GM12878 (cell line): ENCODE results near the gene PRKAR1A. TPM values are rescaled to one million over a fixed set of nuclear protein-coding genes. Genes with fewer than 3 reads are reported as not detected.
A peak's percentile ranks its signal among the peaks of the same experiment; 100 is the strongest.

Source experiments
- ATAC-seq: fragments of 200-7000 bp; cut with Tn5 transposase; 3 replicates; pipeline ENCODE4 v1.9.1; 2020; ENCODE audit warnings: mild to moderate bottlenecking, moderate library complexity
- BruUV-seq: library from RNA; stranded (reverse); fragments of 400-500 nt; replicated peaks from 2 replicates; lab custom pipeline; 2021; lab: Mats Ljungman, UMichigan
- CTCF ChIA-PET: fragments of 300-600 bp; sonication (Branson Sonifier 250); formaldehyde crosslinking; extraction: SDS; loops from one replicate; lab custom pipeline; 2021; ENCODE audit warnings: inconsistent platforms; lab: Yijun Ruan, JAX
- POLR2A ChIA-PET: fragments of 350-600 bp; formaldehyde crosslinking; extraction: SDS; loops from one replicate; lab custom pipeline; 2021; ENCODE audit warnings: inconsistent platforms; lab: Charles Lee
- RAD21 ChIA-PET: fragments of 300-600 bp; sonication (Branson Sonifier 250); formaldehyde crosslinking; loops from one replicate; lab custom pipeline; 2023; ENCODE audit warnings: antibody characterized with exemption; ENCODE audit not compliant: unreplicated experiment; lab: Charles Lee
- SMC1A ChIA-PET: fragments of 300-600 bp; sonication (Branson Sonifier 250); formaldehyde crosslinking; loops from one replicate; lab custom pipeline; 2023; ENCODE audit not compliant: unreplicated experiment, uncharacterized antibody; lab: Charles Lee
- DNase-seq: peaks from one replicate; pipeline ENCODE4 v3.0.0-alpha.2; 2011; ENCODE audit warnings: low read depth, low spot score
- FAIRE-seq: peaks from 3 replicates; lab custom pipeline; 2011; peaks lifted over from hg19 to GRCh38; lab: Jason Lieb, UNC
- H2AFZ ChIP-seq: 2 replicates; pipeline ENCODE4 v1.6.0; 2011; ENCODE audit warnings: low read depth, low read length, control low read depth; ENCODE audit not compliant: control insufficient read depth
- H3K27ac ChIP-seq: 2 replicates; pipeline ENCODE4 v1.5.1; 2011; ENCODE audit warnings: control low read depth; ENCODE audit not compliant: control insufficient read depth, insufficient read depth
- H3K27me3 ChIP-seq, 2 experiments: replicated peaks in 1 of 2; 2 replicates each; pipeline versions ENCODE4 v1.6.0 to v1.6.1; 2011; ENCODE audit warnings: low read length in 1 of 2; ENCODE audit not compliant: control insufficient read depth in 2 of 2, insufficient read depth in 2 of 2
- H3K36me3 ChIP-seq, 2 experiments: 2 replicates each; pipeline ENCODE4 v1.5.1; 2011; ENCODE audit warnings: low read length in 1 of 2; ENCODE audit not compliant: control insufficient read depth in 2 of 2, insufficient read depth in 2 of 2
- H3K4me1 ChIP-seq: 2 replicates; pipeline ENCODE4 v1.6.1; 2011; ENCODE audit warnings: mild to moderate bottlenecking, low read length, moderate library complexity, mixed read lengths; ENCODE audit not compliant: control insufficient read depth, insufficient read depth
- H3K4me2 ChIP-seq: 2 replicates; pipeline ENCODE4 v1.6.0; 2011; ENCODE audit warnings: control low read depth; ENCODE audit not compliant: control insufficient read depth, insufficient read depth
- H3K4me3 ChIP-seq: fragments of 200-600 bp; sonication (generic); 2 replicates; pipeline ENCODE4 v1.5.1; 2016
- H3K79me2 ChIP-seq: 2 replicates; pipeline ENCODE4 v1.6.0; 2011; ENCODE audit warnings: low read length; ENCODE audit not compliant: control insufficient read depth, insufficient read depth
- H3K9ac ChIP-seq: 2 replicates; pipeline ENCODE4 v1.8.0; 2011; ENCODE audit warnings: low read length, control low read depth, mixed read lengths; ENCODE audit not compliant: control insufficient read depth, insufficient read depth
- H3K9me3 ChIP-seq: replicated peaks from 3 replicates; pipeline ENCODE4 v1.5.1; 2011; ENCODE audit warnings: mild to moderate bottlenecking, low read length; ENCODE audit not compliant: control insufficient read depth, insufficient read depth
- H4K20me1 ChIP-seq: 2 replicates; pipeline ENCODE4 v1.6.0; 2011; ENCODE audit not compliant: control insufficient read depth, insufficient read depth
- ETV6 ChIP-seq, 2 experiments: fragments of 450-650 bp in 1 of 2; IDR thresholded peaks in 1 of 2; conservative IDR thresholded peaks in 1 of 2; 2 replicates each; pipeline ENCODE4 v1.6.1; 2014; ENCODE audit warnings: antibody characterized with exemption in 1 of 2, borderline replicate concordance in 1 of 2, low read depth in 1 of 2, mild to moderate bottlenecking in 1 of 2, moderate library complexity in 1 of 2
- IKZF1 ChIP-seq: fragments of 450-650 bp; conservative IDR thresholded peaks from 2 replicates; pipeline ENCODE4 v1.6.1; 2017; ENCODE audit warnings: antibody characterized with exemption, mild to moderate bottlenecking
- KAT2A ChIP-seq: conservative IDR thresholded peaks from 2 replicates; pipeline ENCODE4 v1.6.1; 2011; ENCODE audit warnings: low read depth, low read length; ENCODE audit not compliant: control insufficient read depth
- SPI1 ChIP-seq: IDR thresholded peaks from 2 replicates; pipeline ENCODE4 v1.6.1; 2011; ENCODE audit warnings: low read depth, mild to moderate bottlenecking, low read length, moderate library complexity, borderline replicate concordance; ENCODE audit not compliant: insufficient read depth
- WGBS: methylation state at CpG from one replicate; pipeline ENCODE4 v1.1.6; 2016; ENCODE audit warnings: low lambda C conversion rate; ENCODE audit not compliant: insufficient replicate concordance, insufficient coverage; ENCODE audit errors: missing lambda C conversion rate; 5-methylcytosine and 5-hydroxymethylcytosine counted together
- in situ Hi-C: fragments of 300-500 bp; cut with MboI; formaldehyde crosslinking; loops from 9 replicates; pipeline ENCODE4 v1.14.3; 2018; ENCODE audit warnings: mixed read lengths
- intact Hi-C: fragments of 100-400 bp; cut with micrococcal nuclease; formaldehyde crosslinking; loops from one replicate; pipeline ENCODE4 v1.14.2; 2022; ENCODE audit not compliant: unreplicated experiment
- polyA plus RNA-seq, 11 experiments: library from polyadenylated mRNA; depleted of rRNA in 4 of 11; unstranded in 6 of 11; stranded (reverse) in 5 of 11; fragments of >200 nt; fragmentation: Nextera tagmentation in 4 of 11; fragmentation: Illumina TruSeq in 1 of 11; extraction: Ambion mirVana in 4 of 11; extraction: Trizol in 1 of 11; gene quantifications; 1 replicate in 1 of 11; 2 replicates in 10 of 11; pipeline versions ENCODE4 v1.2.1 to v1.2.3, GENCODE V29; 2011 to 2016; ENCODE audit warnings: inconsistent platforms in 2 of 11, missing spikeins in 2 of 11, low read depth in 1 of 11
- total RNA-seq, 4 experiments: library from RNA; depleted of rRNA in 3 of 4; stranded (reverse); fragments of >200 nt in 3 of 4; fragmentation: Illumina TruSeq in 1 of 4; extraction: Trizol in 1 of 4; gene quantifications; 2 replicates each; pipeline versions ENCODE4 v1.2.1 to v1.2.3, GENCODE V29; 2013 to 2021

The PRKAR1A gene
- total and polyA plus RNA-seq, 10 of the 15 experiments (the other 5 are each of a cell fraction or from before 2014, with no cell fraction given), result 29.1 to 200 (median 125) TPM

- Histone ChIP-seq H3K79me2 (no peaks in the 10 kb centered on the region), H3K4me1 (peaks cover 26% of the 10 kb centered on the region), H3K4me2 (peak overlapping the region; percentile 42; the same call in 1 of the 2 replicates), H3K27ac (peak overlapping the region; percentile 18; the same call in 1 of the 2 replicates), H3K36me3 (no peaks in the 10 kb centered on the region), H3K4me3 (no peak overlapping the region), H3K9ac (no peak overlapping the region), H2AFZ (peak overlapping the region; percentile 37), H3K9me3 (no peaks in the 10 kb centered on the region; the same call in 2 of the 3 replicates), H4K20me1 (no peaks in the 10 kb centered on the region), H3K27me3 (no peaks in the 10 kb centered on the region)
- DNase-seq, result no peak
- no TSS peak for BruUV-seq
- CTCF ChIA-PET, result interaction anchor here (0.9 kb wide), 1 partner anchor 32 kb away, joined by 4 read pairs; no protein-coding TSS in a partner anchor
- POLR2A ChIA-PET, result no interaction called here
- in situ Hi-C loops, result no loop called here
- peak; percentile 82; the same call in 1 of the 2 replicates for TF ChIP-seq SPI1
- TF ChIP-seq KAT2A, result no peak
- TF ChIP-seq IKZF1, result peak; percentile 42
- 0 out of 4 replicates have a peak, but pooled peaks of 1 of the 2 experiments have one; percentile 24 for TF ChIP-seq ETV6 (conservative IDR thresholded peaks at IDR 0.05 in 1 of 2, IDR thresholded peaks at IDR 0.05 in 1 of 2; ENCODE audit: borderline replicate concordance in 1 of 2, low read depth in 1 of 2)
- no peak for FAIRE-seq
- SMC1A ChIA-PET, result no interaction called here
- ATAC-seq, result no peak; the same call in 2 of the 3 replicates
- intact Hi-C loops, result no loop called here
- RAD21 ChIA-PET, result interaction anchor here (0.7 kb wide), 1 partner anchor 21 kb away, joined by 3 read pairs; the partner anchor contains the start of gene PRKAR1A
- WGBS, result 63% methylated on average over 12 of the region's 12 CpGs
Measured at GRCh38 chr17:68491381-68492231, 20.6 kb upstream of the PRKAR1A start.
